NCI-H2081 treated with DMSO at 0.1 percent for 48 hours (cell line): ENCODE data around the gene ILF3.

Experiments
- DNase-seq: peaks from one replicate; lab custom pipeline; 2025; lab: John Stamatoyannopoulos, UW

Gene ILF3

GRCh38 chr19:10730932-10731331 lies 76.8 kb downstream of the ILF3 start:
- DNase-seq: no peak

- DNase-seq: no peak
Observed at GRCh38 chr19:10735741-10736140, 81.6 kb downstream of the ILF3 start.

GRCh38 chr19:10736189-10736588 lies 82.0 kb downstream of the ILF3 start:
- no peak for DNase-seq

- no peak for DNase-seq
Observed at GRCh38 chr19:10736916-10737551, 82.9 kb downstream of the ILF3 start.

GRCh38 chr19:10737722-10738121 lies 83.6 kb downstream of the ILF3 start:
- DNase-seq: no peak

GRCh38 chr19:10740798-10741197 lies 86.7 kb downstream of the ILF3 start:
- no peak for DNase-seq
